ENCODE measurements around the gene ALOX5.

ALOX5 gene

DNA sequence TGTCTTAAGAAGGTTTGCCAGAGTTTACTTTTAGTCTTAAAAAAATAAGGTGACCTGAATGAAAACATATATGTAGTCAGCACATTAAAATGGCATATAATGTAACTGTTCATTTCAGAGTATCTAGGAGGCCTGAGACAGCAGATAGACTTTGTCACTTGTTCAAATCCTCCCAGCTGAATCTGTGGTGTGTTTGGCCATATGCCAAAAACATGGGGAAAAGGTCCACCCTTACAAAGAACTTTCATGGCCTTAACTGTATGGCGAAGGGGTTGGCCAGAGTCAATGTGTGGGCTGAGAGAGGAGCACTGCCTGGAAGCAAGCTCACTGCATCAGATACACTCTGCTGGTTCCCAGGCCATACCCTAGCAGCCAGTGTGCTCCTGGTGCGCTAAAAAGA is 113.7 kb downstream of the ALOX5 start:
- H3K27me3 ChIP-seq (replicated peaks; ENCODE audit: insufficient read depth, low read length): no peaks in the 10 kb centered on the region
- no peak overlapping the region for H3K9ac ChIP-seq (ENCODE audit: low read length)
- no peaks in the 10 kb centered on the region for H3K9me2 ChIP-seq (replicated peaks; ENCODE audit: insufficient read depth, low read length)
- H3K4me3 ChIP-seq (ENCODE audit: low read length): no peak overlapping the region
- no peaks in the 10 kb centered on the region for H3K79me2 ChIP-seq (ENCODE audit: low read length)
- no peaks in the 10 kb centered on the region for H3K36me3 ChIP-seq (replicated peaks; ENCODE audit: insufficient read depth, low read length)
- no peak overlapping the region for H3K27ac ChIP-seq (ENCODE audit: low read length)
- H3K9me3 ChIP-seq (replicated peaks; ENCODE audit: insufficient read depth, low read length): no peaks in the 10 kb centered on the region
- TF ChIP-seq EZH2phosphoT487 (IDR thresholded peaks at IDR 0.05; ENCODE audit: low read length): no peak
- TF ChIP-seq, protein P1, sequence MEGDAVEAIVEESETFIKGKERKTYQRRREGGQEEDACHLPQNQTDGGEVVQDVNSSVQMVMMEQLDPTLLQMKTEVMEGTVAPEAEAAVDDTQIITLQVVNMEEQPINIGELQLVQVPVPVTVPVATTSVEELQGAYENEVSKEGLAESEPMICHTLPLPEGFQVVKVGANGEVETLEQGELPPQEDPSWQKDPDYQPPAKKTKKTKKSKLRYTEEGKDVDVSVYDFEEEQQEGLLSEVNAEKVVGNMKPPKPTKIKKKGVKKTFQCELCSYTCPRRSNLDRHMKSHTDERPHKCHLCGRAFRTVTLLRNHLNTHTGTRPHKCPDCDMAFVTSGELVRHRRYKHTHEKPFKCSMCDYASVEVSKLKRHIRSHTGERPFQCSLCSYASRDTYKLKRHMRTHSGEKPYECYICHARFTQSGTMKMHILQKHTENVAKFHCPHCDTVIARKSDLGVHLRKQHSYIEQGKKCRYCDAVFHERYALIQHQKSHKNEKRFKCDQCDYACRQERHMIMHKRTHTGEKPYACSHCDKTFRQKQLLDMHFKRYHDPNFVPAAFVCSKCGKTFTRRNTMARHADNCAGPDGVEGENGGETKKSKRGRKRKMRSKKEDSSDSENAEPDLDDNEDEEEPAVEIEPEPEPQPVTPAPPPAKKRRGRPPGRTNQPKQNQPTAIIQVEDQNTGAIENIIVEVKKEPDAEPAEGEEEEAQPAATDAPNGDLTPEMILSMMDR (IDR thresholded peaks at IDR 0.05; ENCODE audit: low read length): no peak
- no peak for TF ChIP-seq EZH2 (optimal IDR thresholded peaks at IDR 0.05; ENCODE audit: low read depth, low read length)
- no peaks in the 10 kb centered on the region for H3F3A ChIP-seq (ENCODE audit: insufficient read depth, low read length)
- H2AFZ ChIP-seq (ENCODE audit: low read length): no peak overlapping the region
- DNase-seq: no peak
- no peaks in the 10 kb centered on the region for H3K4me1 ChIP-seq (ENCODE audit: low read length)
- no peak overlapping the region for H3K4me2 ChIP-seq (ENCODE audit: low read depth, low read length)
- no peaks in the 10 kb centered on the region for H4K20me1 ChIP-seq (ENCODE audit: insufficient read depth, low read length)

DNA sequence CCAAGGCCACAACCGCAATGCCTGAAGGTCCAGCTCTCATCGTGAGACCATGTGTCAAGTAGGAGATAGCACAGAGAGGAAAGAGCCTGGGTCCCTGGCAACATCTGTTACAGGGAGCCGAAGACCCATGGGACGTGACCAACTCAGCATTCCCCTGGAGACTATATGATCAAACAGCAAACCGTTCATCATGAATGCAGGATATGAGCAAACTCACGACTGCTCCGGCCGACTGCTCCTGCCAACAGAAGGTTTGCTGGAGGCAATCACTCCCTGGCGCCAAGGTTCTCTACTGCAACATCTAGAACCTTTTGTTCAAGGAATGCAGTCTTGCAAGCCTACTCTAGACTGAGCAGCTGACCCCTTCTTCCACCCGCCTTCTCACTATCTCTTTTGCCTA is 114.3 kb downstream of the ALOX5 start:
- H3K9me2 ChIP-seq (replicated peaks; ENCODE audit: insufficient read depth, low read length): no peaks in the 10 kb centered on the region
- H3K9me3 ChIP-seq (replicated peaks; ENCODE audit: insufficient read depth, low read length): no peaks in the 10 kb centered on the region
- H4K20me1 ChIP-seq (ENCODE audit: insufficient read depth, low read length): no peaks in the 10 kb centered on the region
- no peak overlapping the region for H3K4me3 ChIP-seq (ENCODE audit: low read length)
- H3K36me3 ChIP-seq (replicated peaks; ENCODE audit: insufficient read depth, low read length): no peaks in the 10 kb centered on the region
- no peak for TF ChIP-seq EZH2 (optimal IDR thresholded peaks at IDR 0.05; ENCODE audit: low read depth, low read length)
- TF ChIP-seq EZH2phosphoT487 (IDR thresholded peaks at IDR 0.05; ENCODE audit: low read length): no peak
- TF ChIP-seq, protein P1 (IDR thresholded peaks at IDR 0.05; ENCODE audit: low read length): no peak
- no peaks in the 10 kb centered on the region for H3K27me3 ChIP-seq (replicated peaks; ENCODE audit: insufficient read depth, low read length)
- H3K27ac ChIP-seq (ENCODE audit: low read length): no peak overlapping the region
- no peaks in the 10 kb centered on the region for H3K79me2 ChIP-seq (ENCODE audit: low read length)
- no peak for DNase-seq
- no peak overlapping the region for H2AFZ ChIP-seq (ENCODE audit: low read length)
- H3K4me1 ChIP-seq (ENCODE audit: low read length): no peaks in the 10 kb centered on the region
- no peak overlapping the region for H3K9ac ChIP-seq (ENCODE audit: low read length)
- no peaks in the 10 kb centered on the region for H3F3A ChIP-seq (ENCODE audit: insufficient read depth, low read length)
- H3K4me2 ChIP-seq (ENCODE audit: low read depth, low read length): no peak overlapping the region

DNA sequence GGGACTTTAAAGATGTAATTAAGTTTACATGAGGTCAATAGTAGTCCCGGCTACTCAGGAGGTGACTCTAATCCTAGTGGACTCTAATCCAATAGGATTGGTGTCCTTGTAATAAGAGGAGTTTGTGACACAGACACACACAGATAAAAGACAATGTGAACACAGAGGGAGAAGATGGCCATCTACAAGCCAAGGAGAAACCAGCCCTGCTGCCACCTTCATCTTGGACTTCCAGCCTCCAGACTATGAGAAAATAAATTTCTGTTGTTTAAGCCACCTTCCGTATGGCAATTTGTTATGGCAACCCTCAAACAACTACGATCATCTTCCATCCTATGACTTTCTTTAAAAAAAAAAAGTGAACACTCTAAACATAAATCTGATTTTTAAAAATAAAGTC is 116.3 kb downstream of the ALOX5 start:
- H3K36me3 ChIP-seq (replicated peaks; ENCODE audit: insufficient read depth, low read length): no peaks in the 10 kb centered on the region
- no peaks in the 10 kb centered on the region for H3K9me2 ChIP-seq (replicated peaks; ENCODE audit: insufficient read depth, low read length)
- H3K4me1 ChIP-seq (ENCODE audit: low read length): no peaks in the 10 kb centered on the region
- H2AFZ ChIP-seq (ENCODE audit: low read length): no peak overlapping the region
- DNase-seq: no peak
- H3F3A ChIP-seq (ENCODE audit: insufficient read depth, low read length): no peaks in the 10 kb centered on the region
- H3K79me2 ChIP-seq (ENCODE audit: low read length): no peaks in the 10 kb centered on the region
- H3K27ac ChIP-seq (ENCODE audit: low read length): no peak overlapping the region
- no peak overlapping the region for H3K4me2 ChIP-seq (ENCODE audit: low read depth, low read length)
- H3K9me3 ChIP-seq (replicated peaks; ENCODE audit: insufficient read depth, low read length): no peaks in the 10 kb centered on the region
- no peak overlapping the region for H3K4me3 ChIP-seq (ENCODE audit: low read length)
- TF ChIP-seq EZH2 (optimal IDR thresholded peaks at IDR 0.05; ENCODE audit: low read depth, low read length) (no peak), EZH2phosphoT487 (IDR thresholded peaks at IDR 0.05; ENCODE audit: low read length) (no peak)
- TF ChIP-seq, protein P1 (IDR thresholded peaks at IDR 0.05; ENCODE audit: low read length): no peak
- no peaks in the 10 kb centered on the region for H3K27me3 ChIP-seq (replicated peaks; ENCODE audit: insufficient read depth, low read length)
- H3K9ac ChIP-seq (ENCODE audit: low read length): no peak overlapping the region
- H4K20me1 ChIP-seq (ENCODE audit: insufficient read depth, low read length): no peaks in the 10 kb centered on the region
